Body of pancreas (tissue), 4 donors: Measurements from ENCODE around the gene LEPROT.

Source experiments
- CTCF ChIP-seq, 7 experiments: fragments of 450-650 bp in 4 of 7; fragments of 200-600 bp in 3 of 7; sonication (generic) in 3 of 7; IDR thresholded peaks; one replicate each; pipeline ENCODE4 v1.5.1; 2016 to 2019; ENCODE audit warnings: antibody characterized with exemption in 7 of 7
- POLR2A ChIP-seq, 3 donors: fragments of 450-650 bp; IDR thresholded peaks; one replicate each; pipeline ENCODE4 v1.6.1; 2016; ENCODE audit warnings: antibody characterized with exemption in 3 of 3, mild to moderate bottlenecking in 2 of 3

GRCh38 chr1:65399003-65399402, 21.5 kb upstream of the LEPROT start:
- TF ChIP-seq POLR2A (IDR thresholded peaks at IDR 0.05) (no peak), CTCF (IDR thresholded peaks at IDR 0.05) (no peak)
